HG02973 (cell line): ENCODE data around the gene RBP7.
"Not testable (repeated sequence)": the region's sequence is repeated elsewhere in the genome, so short reads cannot be mapped to it uniquely, and the experiment has no call there.

ENCODE experiments used
- ATAC-seq: cut with Tn5 transposase; IDR thresholded peaks from one replicate; pipeline ENCODE4 v1.9.1; 2021; ENCODE audit warnings: moderate library complexity; ENCODE audit not compliant: unreplicated experiment

Gene RBP7

DNA sequence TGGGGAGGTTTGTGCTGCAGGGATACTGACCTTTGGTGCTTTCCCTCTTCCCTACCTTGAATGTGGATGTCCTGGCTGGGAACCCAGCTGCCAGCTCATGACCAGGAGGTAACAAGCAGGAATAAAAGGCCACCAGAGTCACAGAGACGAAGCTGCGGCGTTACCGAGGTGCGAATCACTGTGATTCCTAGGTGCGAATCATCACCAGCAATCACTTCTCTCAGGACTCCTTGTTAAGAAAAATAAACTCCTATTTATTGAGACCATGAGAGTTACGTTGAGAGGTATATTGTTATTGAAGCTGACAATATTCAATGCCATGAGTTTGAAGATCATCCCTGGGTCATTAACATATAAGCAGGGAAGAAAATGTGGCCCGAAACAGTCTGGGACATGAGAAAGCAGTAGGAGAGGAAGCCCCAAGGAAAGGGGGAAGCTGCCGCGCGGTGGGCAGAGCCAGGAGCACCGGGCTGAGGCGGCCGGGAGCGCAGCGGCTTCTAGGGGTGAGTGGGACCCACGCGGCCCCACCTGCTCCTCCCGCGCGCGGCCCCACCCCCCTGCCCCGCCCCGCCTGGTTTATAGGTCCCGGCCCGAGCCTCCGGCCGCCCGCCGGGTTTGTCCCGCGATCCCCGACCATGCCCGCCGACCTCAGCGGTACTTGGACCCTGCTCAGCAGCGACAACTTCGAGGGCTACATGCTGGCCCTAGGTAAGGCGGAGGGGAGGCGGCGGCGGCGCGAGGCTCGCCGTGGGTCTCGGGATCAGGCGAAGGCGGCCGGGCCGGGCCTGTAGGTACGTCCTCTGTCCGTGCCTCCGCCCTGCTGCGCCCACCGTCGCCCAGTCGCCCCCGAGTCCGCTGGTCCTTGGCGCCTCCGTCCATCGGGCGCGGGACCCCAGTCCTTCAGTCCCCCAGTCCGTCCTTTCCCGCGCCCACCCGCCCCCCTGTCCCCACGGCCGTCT, at the start of gene RBP7:
RBP7 (plus strand) TSS at position 605 of the 959 bp plus-strand sequence; CDS start at position 636, 31 bp downstream.
- ATAC-seq: no peak

DNA sequence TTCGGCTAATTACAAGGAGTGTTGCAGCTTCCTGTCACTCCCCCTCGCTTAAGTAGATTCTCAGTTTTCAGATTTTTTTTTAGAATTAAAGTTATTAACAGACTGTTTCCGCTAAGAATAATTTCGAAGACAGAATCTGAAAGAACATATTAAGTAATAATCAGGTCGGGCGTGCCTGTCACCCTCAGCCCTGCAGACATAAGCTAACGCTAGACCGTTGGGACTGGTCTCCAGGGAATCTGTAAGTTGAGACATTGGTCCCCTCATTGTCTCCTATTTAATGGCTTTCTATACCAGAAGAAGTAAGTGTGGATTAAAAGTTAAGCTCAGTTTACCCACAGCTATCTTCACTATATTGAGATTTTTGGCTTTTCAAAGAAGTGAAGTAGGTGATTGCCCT, 39.3 kb upstream of the RBP7 start:
- no peak for ATAC-seq

GRCh38 chr1:9960011-9960410, 37.0 kb upstream of the RBP7 start:
- no peak for ATAC-seq

- ATAC-seq: no peak
Measured at GRCh38 chr1:9960706-9961562, 36.1 kb upstream of the RBP7 start.

DNA sequence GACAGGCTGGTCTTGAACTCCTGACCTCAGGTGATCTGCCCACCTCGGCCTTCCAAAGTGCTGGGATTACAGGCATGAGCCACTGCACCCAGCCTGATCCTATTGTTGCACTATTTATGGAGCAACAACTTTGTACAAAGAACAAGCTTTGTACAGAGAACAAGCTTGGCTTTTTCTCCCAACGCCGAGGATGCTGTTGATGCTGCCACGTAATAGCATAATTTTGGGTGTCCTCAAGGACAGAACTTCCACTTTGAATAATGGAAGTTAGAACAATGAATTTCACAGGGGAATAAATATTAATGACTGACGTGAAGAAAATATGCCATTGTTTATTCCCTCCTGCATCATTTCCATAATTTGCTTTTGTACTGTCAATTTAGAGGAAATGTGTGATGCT, 12.8 kb upstream of the RBP7 start:
- no peak for ATAC-seq

- no peak for ATAC-seq
Measured at GRCh38 chr1:9985001-9985400, 12.0 kb upstream of the RBP7 start.

- no peak for ATAC-seq
Measured at GRCh38 chr1:9989773-9990172, 7.3 kb upstream of the RBP7 start.

GRCh38 chr1:9990944-9991343, 6.1 kb upstream of the RBP7 start:
- ATAC-seq: no peak

GRCh38 chr1:9992910-9993309, 4.1 kb upstream of the RBP7 start:
- no peak for ATAC-seq

DNA sequence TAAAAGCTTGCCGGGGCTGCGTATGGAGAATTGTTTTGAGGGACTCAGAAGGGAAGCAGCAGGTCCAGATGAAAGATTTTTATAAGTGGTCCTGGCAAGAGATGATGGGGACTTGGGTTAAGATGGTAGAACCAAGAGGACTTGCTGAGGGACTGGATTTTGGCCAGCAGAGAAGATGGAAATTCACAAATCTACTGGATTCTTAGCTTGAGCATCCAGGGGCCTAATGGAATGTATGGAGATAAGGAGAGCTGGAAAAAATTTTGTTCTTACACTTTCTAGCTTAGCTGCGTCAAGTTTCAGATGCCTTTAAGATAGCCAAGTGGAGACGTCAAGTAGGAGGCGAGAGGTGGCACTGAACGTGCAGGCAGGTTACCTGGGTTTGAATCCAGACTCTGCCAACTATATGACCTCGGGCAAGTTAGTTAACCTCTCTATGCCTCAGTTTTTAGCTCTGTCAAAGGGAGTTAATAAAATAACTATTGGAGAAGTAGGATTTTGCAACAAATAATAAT, 3.4 kb upstream of the RBP7 start:
- no peak for ATAC-seq

- no peak for ATAC-seq
Measured at GRCh38 chr1:10001016-10001665, 4.1 kb downstream of the RBP7 start.

GRCh38 chr1:10005248-10005647, 8.2 kb downstream of the RBP7 start:
- not testable (repeated sequence) for ATAC-seq

DNA sequence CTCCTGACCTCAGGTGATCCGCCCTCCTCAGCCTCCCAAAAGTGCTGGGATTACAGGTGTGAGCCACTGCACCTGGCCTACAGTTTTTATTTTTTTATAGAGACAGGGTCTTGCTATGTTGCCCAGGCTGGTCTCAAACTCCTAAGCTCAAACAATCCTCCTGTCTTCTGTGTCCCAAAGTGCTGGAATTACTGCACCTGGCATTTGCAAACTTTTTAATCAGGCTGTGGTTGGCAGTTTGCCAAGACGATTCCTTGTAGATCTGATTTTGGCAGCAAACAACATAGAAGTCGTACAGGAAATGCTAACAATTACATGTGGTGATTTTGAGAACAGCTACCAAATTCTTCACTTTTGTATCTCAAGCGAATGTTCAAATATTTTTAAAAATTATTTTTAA, 10.1 kb downstream of the RBP7 start:
- ATAC-seq: no peak

DNA sequence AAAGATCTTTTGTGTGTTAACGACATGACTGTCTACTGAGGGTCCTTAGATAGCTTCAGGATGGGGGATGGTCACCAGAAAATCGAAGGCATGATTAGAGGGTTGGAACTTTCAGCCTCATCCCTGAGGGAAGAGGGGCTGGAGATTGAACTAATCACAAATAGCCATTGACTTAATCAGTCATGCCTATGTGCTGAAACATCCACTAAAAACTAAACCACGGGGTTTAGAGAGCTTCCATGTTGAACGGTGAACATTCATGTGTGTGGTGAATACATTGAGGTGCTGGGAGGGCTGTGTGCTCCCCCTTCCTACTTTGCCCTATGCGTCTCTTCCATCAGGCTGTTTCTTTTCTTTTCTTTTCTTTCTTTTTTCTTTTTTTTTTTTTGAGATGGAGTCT, 17.0 kb downstream of the RBP7 start:
- no peak for ATAC-seq

- ATAC-seq: no peak
Measured at GRCh38 chr1:10019561-10019960, 22.5 kb downstream of the RBP7 start.

DNA sequence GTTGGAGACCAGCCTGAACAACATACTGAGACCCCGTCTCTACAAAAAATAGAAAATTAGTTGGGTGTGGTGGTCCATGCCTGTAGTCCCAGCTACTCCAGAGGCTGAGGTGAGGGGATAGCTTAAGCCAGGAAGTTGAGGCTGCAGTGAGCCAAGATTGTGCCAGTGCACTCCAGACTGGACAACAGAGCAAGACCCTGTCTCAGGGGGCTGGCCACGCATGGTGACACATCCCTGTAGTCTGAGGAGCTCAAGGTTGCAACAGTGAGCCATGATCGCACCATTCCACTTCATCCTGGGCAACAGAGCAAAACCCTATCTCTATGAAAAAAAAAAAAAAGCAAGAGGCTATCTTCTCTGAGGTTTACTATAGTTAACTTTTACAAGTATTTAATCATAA, 23.1 kb downstream of the RBP7 start:
- no peak for ATAC-seq

GRCh38 chr1:10020678-10021077, 23.6 kb downstream of the RBP7 start:
- not testable (repeated sequence) for ATAC-seq

DNA sequence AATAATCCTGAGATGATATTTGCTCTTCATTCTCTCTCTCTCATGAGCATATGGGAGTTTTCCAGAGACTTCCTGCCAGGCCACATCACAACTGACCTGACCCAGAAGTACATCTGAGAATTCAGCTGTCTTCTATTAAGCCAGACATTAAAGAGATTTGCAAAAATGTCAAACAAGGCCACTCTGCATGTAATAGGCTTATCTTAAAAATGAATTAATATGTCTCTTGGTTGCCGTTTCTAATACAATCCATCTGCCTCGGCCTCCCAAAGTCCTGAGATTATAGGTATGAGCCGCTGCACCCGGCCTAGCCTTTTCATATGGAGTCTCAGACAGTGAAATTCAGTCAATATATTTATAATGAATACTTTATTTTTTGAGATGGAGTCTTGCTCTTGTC, 25.0 kb downstream of the RBP7 start:
- ATAC-seq: not testable (repeated sequence)

DNA sequence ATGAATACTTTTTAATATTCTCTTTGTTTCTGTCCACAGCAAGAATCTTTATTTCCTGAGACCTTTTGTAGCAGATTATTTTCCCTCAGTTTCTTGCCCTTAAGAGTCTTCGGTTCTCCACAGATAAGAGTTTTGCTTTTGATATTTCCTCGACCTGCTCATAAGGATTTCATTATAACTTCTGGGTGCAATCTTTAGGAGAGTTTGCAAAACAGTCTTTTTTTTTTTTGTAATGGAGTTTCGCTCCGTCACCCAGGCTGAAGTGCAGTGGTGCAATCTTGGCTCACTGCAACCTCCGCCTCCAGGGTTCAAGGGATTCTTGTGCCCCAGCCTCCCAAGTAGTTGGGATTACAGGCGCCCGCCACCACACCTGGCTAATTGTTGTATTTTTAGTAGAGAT, 25.6 kb downstream of the RBP7 start:
- ATAC-seq: no peak

GRCh38 chr1:10025354-10025753, 28.3 kb downstream of the RBP7 start:
- ATAC-seq: no peak

DNA sequence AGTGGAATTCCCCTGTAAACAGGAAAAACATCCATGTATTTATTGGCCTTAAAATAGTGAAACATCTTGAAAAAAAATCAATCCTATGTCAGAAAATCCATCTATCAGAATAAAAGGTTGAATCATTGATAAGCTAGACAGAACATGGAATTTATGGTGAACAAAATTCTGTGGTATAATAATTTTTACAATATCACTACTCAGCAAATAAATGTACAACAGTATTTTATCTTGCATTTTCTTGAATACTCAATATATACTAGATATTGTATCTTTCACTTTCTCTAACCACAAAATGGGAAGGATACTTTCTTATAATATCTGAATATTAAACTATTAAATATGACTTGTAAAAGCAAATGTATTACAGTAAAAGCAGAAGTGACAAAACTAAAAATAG, 30.0 kb downstream of the RBP7 start:
- no peak for ATAC-seq
